Fibroblast of skin of back (primary cell): ENCODE results near the gene C10orf67.
A peak's percentile ranks its signal among the peaks of the same experiment; 100 is the strongest.
"Not testable (repeated sequence)": the region's sequence is repeated elsewhere in the genome, so short reads cannot be mapped to it uniquely, and the experiment has no call there.

Experiments
- DNase-seq: peaks from one replicate; pipeline ENCODE4 v3.0.0-alpha.2; 2013

Gene C10orf67

GRCh38 chr10:23362069-23362830 is 17.7 kb upstream of the C10orf67 start:
- DNase-seq: no peak

GRCh38 chr10:23361665-23362064 is 17.1 kb upstream of the C10orf67 start:
- DNase-seq: no peak

- no peak for DNase-seq
Measured at GRCh38 chr10:23359692-23360380, 15.2 kb upstream of the C10orf67 start.

DNA sequence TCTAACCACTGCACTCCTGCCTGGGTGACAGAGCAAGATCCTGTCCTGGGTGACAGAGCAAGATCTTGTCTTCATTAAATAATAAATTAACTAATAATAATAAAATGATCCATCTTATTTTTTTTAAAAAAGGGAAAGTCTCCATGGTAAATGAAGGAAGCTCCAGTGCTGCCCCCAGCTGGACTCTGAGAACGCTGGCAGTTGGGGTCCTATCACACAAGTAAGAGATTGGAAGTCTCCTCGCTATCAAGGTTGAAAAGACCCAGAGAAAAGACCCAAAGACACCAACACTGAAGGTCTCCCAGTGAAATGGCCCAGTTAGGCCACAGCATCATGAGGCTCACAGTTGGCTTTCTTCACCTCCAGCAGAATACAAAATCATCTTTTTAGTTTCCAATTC is 13.8 kb upstream of the C10orf67 start:
- DNase-seq: no peak

GRCh38 chr10:23354630-23355279 is 10.2 kb upstream of the C10orf67 start:
- DNase-seq: no peak

- peak; percentile 58 for DNase-seq
Measured at GRCh38 chr10:23351926-23352519, 7.4 kb upstream of the C10orf67 start.

- DNase-seq: not testable (repeated sequence)
Measured at GRCh38 chr10:23350706-23351105, 6.1 kb upstream of the C10orf67 start.

GRCh38 chr10:23345861-23346260 is 1.3 kb upstream of the C10orf67 start:
- DNase-seq: peak; percentile 77

- peak; percentile 40 for DNase-seq
Measured at GRCh38 chr10:23343591-23344240, 881 bp downstream of the C10orf67 start.

- DNase-seq: no peak
Measured at GRCh38 chr10:23342213-23342884, 2.2 kb downstream of the C10orf67 start.

DNA sequence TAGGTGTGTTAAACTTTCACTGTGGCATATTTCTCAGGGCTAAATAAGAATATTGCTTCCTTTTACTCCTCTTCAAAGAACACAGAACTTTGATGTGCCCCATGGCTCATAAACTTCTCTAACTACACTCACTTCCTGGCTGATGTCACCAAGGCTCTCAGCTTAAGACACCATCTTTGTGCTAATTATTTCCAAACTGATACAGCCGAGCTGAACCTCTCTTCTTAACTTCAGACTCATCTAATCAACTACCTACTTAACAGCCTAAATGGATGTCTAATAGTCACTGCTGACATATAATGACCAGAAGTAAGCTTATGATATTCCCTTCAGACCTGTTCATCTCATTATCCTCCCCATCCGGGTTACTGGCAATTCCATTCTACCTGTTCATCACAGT is 3.6 kb downstream of the C10orf67 start:
- DNase-seq: no peak

- DNase-seq: no peak
Measured at GRCh38 chr10:23340354-23340753, 4.2 kb downstream of the C10orf67 start.

DNA sequence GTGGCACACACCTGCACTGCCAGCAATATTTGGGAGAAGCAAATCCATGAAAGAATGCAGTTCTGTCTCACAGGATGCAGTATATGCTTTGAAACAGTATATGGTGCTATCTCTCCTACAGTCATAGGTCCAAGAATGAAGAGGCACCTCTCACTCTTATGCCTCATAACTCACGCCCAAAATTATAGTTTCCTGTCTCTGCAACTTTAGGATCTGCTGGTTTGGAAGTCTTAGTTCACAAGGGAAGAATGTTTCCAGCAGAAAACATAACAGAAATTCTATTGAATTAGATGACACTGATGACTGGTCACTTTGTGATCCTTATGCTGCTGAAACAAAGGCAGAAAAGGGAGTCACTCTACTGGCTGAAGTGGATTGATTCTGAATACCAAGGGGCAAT is 5.7 kb downstream of the C10orf67 start:
- peak; percentile 80 for DNase-seq

DNA sequence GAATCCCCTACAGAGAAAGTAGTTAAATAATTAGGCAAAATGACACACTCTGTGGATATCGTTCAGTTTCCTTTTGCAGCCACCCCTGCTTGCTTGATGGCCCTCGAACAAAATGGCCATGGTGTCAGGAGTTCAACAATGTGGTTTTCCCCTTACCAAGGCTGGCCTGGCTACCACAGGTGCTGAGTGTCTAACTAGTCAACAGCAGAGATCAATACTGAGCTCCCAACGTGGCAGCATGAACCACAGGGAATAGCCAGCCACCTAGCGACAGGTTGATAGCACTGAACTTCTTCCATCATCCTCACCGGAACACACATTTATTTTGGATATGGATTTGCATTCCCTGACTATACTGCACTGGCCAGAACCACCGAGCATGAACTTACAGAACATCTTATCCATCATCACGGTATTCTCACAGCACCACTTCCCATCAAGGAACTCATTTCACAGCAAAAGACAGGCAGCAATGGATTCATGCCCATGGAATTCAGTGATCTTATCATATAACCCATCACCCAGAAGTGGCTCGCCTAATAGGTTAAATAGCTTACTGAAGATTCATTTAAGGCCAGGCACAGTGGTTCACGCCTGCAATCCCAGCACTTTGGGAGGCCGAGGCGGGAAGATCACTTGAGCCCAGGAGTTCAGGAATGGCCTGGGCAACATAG is 6.3 kb downstream of the C10orf67 start:
- DNase-seq: peak; percentile 79

DNA sequence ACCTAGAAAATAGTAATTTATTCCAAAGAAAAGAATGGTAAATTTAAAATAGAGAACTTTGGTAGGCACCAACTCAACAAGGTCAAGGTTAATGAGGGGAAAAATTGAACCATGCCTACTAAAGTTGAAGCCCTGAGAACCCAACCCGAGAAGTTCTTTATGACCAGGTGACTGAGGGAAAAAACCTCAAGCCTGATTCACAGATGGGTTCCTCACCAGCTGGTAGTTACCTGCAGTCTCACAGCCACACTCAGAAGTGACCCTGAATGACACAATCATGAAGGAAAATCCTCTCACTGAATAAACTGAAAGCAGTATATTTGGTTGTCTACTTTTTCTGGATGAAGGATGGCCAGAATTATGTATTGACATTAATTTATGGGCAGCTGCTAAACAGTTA is 7.0 kb downstream of the C10orf67 start:
- no peak for DNase-seq

DNA sequence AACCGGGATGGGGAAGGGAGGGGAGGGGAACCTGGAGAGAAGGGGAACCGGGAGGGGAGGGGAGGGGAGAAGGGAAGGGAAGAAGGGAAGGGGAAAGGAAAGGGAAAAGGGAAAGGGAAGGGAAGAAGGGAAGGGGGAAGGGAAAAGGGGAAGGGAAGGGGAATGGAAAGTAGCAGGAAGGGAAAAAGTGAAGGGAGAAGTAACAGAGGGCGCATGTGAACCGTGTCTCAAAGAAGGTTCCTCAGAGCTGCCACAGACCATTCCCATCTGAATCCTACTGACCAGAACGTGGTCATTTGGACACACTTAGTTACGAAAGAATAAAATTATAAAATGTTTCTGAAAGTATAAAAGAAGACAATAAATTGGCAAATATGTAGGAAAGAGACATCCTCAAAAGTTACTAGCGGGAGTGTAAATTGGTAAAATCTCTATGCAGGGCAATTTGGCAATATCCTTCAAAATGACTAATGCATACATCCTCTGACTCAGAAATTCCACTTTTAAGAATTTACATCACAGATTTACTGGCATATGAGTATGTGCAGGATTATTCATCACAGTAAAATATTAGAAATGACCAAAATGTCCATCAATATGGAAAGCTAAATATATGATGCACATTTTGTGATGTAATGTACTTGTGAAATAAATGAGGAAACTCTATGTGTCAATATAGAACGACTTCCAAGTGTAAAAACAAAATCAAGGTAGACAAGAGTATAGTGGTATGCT is 12.9 kb downstream of the C10orf67 start:
- peak; percentile 94 for DNase-seq

GRCh38 chr10:23330948-23331347 is 13.6 kb downstream of the C10orf67 start:
- DNase-seq: no peak

DNA sequence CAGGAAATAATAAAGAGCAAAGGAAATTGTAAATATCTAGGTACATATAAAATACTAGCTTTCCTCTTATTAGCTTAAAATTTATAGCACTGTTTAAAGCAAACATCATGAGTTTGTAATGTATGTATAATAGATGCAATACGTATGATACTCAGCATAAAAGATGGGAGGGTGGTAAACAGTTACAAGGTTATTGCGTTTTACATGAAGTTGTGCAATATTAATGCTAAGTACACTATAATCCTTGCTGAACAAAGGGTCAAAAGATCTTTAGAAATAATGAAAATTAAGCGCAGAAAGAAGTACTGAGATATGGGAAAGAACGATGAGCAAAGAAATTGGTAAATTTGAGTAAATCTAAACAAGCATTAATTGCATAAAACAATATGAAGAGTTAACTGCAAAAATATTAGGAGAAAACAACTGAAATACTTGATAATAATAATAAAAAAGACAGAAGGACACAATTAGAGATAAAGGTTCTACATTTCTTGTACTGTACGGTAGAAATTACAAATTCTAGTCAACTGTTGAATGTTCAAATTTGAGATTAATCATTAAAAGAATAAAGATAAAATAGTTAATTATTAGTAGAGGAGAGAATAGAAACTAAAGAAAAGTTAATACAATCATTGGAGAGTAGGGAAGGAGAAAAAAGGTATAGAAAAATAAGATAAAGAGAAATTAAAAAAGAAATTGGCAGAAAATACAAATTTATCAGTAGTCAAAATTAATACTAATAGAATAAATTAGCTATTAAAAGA is 17.9 kb downstream of the C10orf67 start:
- no peak for DNase-seq

DNA sequence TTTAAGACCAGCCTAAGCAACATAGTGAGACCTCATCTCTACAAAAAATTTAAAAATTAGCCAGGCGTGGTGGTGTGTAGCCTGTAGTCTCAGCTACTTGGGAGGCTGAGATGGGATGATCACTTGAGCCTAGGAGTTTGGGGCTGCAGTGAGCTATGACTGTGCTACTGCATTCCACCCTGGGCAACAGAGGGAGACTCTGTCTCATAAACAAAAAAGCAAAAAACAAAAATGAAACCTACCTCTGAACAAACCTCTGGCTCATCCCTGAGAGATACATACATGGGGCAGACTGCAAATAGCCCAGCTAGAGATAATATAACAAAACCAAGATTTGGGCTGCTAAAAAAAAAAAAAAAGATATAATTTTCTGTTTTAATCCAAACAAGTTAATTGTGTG is 19.5 kb downstream of the C10orf67 start:
- DNase-seq: no peak

DNA sequence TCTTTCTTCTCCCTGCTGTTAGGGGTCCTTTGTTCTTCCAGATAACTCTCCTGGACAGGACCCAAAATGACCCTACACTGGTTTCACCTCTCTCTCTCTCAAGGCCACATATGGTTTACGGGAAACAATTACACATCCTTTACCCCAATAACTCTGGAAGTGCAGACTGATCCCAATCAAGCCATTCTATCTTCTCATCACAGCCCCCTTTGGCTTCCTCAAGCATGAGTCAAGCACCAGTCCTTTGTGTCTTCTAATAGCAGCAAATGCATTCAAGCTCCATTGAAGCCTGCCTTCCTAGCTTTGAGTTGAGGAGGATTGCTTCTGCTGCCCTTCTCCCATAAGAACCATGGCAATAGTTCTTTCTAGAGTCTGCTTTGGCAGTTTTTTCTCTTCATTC is 20.2 kb downstream of the C10orf67 start:
- no peak for DNase-seq
